GM23338 (cell line): ENCODE results near the gene ANKRD49.
A peak's percentile ranks its signal among the peaks of the same experiment; 100 is the strongest.

Source experiments
- CTCF ChIP-seq, 2 experiments: fragments of 200-600 bp in 1 of 2; sonication (generic) in 1 of 2; conservative IDR thresholded peaks; 2 replicates each; pipeline versions ENCODE4 v1.5.1 to v1.6.1; 2016 to 2017; ENCODE audit warnings: antibody characterized with exemption in 2 of 2, low read depth in 2 of 2, mild to moderate bottlenecking in 2 of 2, moderate library complexity in 1 of 2
- EZH2 ChIP-seq: fragments of 200-600 bp; sonication (generic); IDR thresholded peaks from one replicate; pipeline ENCODE4 v1.8.0; 2017; ENCODE audit warnings: antibody characterized with exemption, mild to moderate bottlenecking, low read depth; ENCODE audit not compliant: unreplicated experiment
- EZH2phosphoT487 ChIP-seq: fragments of 200-600 bp; sonication (generic); IDR thresholded peaks from one replicate; pipeline ENCODE4 v1.8.1; 2018; ENCODE audit warnings: antibody characterized with exemption; ENCODE audit not compliant: unreplicated experiment
- POLR2AphosphoS5 ChIP-seq: IDR thresholded peaks from 2 replicates; pipeline ENCODE4 v1.6.1; 2016; ENCODE audit warnings: antibody characterized with exemption, low read depth
- ZNF462 ChIP-seq: fragments of 250-450 bp; sonication (Bioruptor Pico); IDR thresholded peaks from 2 replicates; pipeline ENCODE4 v1.5.0; 2020; ENCODE audit warnings: mild to moderate bottlenecking, moderate library complexity

- TF ChIP-seq CTCF (conservative IDR thresholded peaks at IDR 0.05; ENCODE audit: low read depth in 2 of 2) (peak; percentile 63 to 76), POLR2AphosphoS5 (no peak), ZNF462 (no peak), EZH2phosphoT487 (no peak), EZH2 (no peak)
These were observed 27.9 kb downstream of the ANKRD49 start for GRCh38 chr11:94521684-94522083.
